ENCODE measurements around the gene DGKI. TPM values are rescaled to one million over a fixed set of nuclear protein-coding genes. Genes with fewer than 3 reads are reported as not detected.

Gene DGKI
- total RNA-seq, 1 experiment from 2014 or later, result 0.15 TPM

GRCh38 chr7:137804836-137805235 lies 41.9 kb downstream of the DGKI start:
- ChIA-PET POLR2A (no interaction called here), RAD21 (ENCODE audit: low non-redundant PET in 1 of 2, low total read pairs in 2 of 2, uncharacterized antibody in 2 of 2, unreplicated experiment in 2 of 2) (no interaction called here), CTCF (no interaction called here)
- Histone ChIP-seq H4K20me1 (ENCODE audit: insufficient read depth) (no peaks in the 10 kb centered on the region), H3K4me3 (replicated peaks in 1 of 2; ENCODE audit: low read depth in 1 of 2, low read length in 2 of 2) (no peak overlapping the region), H3K27me3 (ENCODE audit: insufficient read depth, low read length) (peaks cover 49% of the 10 kb centered on the region), H3K9ac (ENCODE audit: low read length) (no peak overlapping the region), H3K4me1 (ENCODE audit: control insufficient read depth in 1 of 2, insufficient read depth in 2 of 2, low read length in 2 of 2) (no peaks in the 10 kb centered on the region), H3K36me3 (ENCODE audit: control insufficient read depth in 1 of 2, insufficient read depth in 2 of 2, low read length in 2 of 2) (no peaks in the 10 kb centered on the region), H3K9me3 (ENCODE audit: control insufficient read depth in 1 of 2, insufficient read depth in 1 of 2, low read depth in 1 of 2, low read length in 2 of 2) (no peaks in the 10 kb centered on the region), H3K79me2 (ENCODE audit: insufficient read depth, low read length) (no peaks in the 10 kb centered on the region), H3K4me2 (ENCODE audit: low read length) (no peak overlapping the region), H3K27ac (ENCODE audit: low read depth, low read length) (no peak overlapping the region), H2AFZ (ENCODE audit: low read depth, low read length, poor library complexity, severe bottlenecking) (no peak overlapping the region), H3K9me2 (ENCODE audit: insufficient read depth) (no peaks in the 10 kb centered on the region)
- ATAC-seq (no peak), DNase-seq (ENCODE audit: low read depth, low spot score) (no peak)
- no TSS peak for BruUV-seq (replicated peaks)
- intact Hi-C loops (cut with micrococcal nuclease), result no loop called here
- no peak for TF ChIP-seq TCF7L2 (IDR thresholded peaks at IDR 0.05; ENCODE audit: borderline replicate concordance, extremely low read depth, insufficient read depth, insufficient read length)
- TF ChIP-seq MAX (IDR thresholded peaks at IDR 0.05), result no peak
- no peak for TF ChIP-seq ELF1 (IDR thresholded peaks at IDR 0.05; ENCODE audit: borderline replicate concordance, low read depth)
- no peak for TF ChIP-seq CEBPB (IDR thresholded peaks at IDR 0.05; ENCODE audit: low read depth)
- TF ChIP-seq EZH2phosphoT487 (IDR thresholded peaks at IDR 0.05; ENCODE audit: borderline replicate concordance), result no peak
- TF ChIP-seq ATF3 (IDR thresholded peaks at IDR 0.05), result no peak

GRCh38 chr7:137801491-137801890 lies 45.3 kb downstream of the DGKI start:
- Histone ChIP-seq H3K9me2 (ENCODE audit: insufficient read depth) (no peaks in the 10 kb centered on the region), H3K9ac (ENCODE audit: low read length) (no peak overlapping the region), H3K4me3 (replicated peaks in 1 of 2; ENCODE audit: low read depth in 1 of 2, low read length in 2 of 2) (no peak overlapping the region), H3K4me2 (ENCODE audit: low read length) (no peak overlapping the region), H3K79me2 (ENCODE audit: insufficient read depth, low read length) (no peaks in the 10 kb centered on the region), H3K27ac (ENCODE audit: low read depth, low read length) (no peak overlapping the region), H3K4me1 (ENCODE audit: control insufficient read depth in 1 of 2, insufficient read depth in 2 of 2, low read length in 2 of 2) (no peaks in the 10 kb centered on the region), H3K9me3 (ENCODE audit: control insufficient read depth in 1 of 2, insufficient read depth in 1 of 2, low read depth in 1 of 2, low read length in 2 of 2) (no peaks in the 10 kb centered on the region), H3K36me3 (ENCODE audit: control insufficient read depth in 1 of 2, insufficient read depth in 2 of 2, low read length in 2 of 2) (no peaks in the 10 kb centered on the region), H2AFZ (ENCODE audit: low read depth, low read length, poor library complexity, severe bottlenecking) (no peak overlapping the region), H4K20me1 (ENCODE audit: insufficient read depth) (no peaks in the 10 kb centered on the region), H3K27me3 (ENCODE audit: insufficient read depth, low read length) (peaks cover 32% of the 10 kb centered on the region)
- ATAC-seq, result no peak
- ChIA-PET RAD21 (ENCODE audit: low non-redundant PET in 1 of 2, low total read pairs in 2 of 2, uncharacterized antibody in 2 of 2, unreplicated experiment in 2 of 2) (interaction anchor here in 1 of 2 experiments (0.6 kb wide), 1 partner anchor 85 kb away, joined by 3 read pairs; no protein-coding TSS in a partner anchor), POLR2A (no interaction called here), CTCF (no interaction called here)
- TF ChIP-seq SRF (IDR thresholded peaks at IDR 0.05; ENCODE audit: low read depth) (no peak), POLR2AphosphoS5 (IDR thresholded peaks at IDR 0.05; ENCODE audit: low read depth, low read length) (no peak)
- intact Hi-C loops (cut with micrococcal nuclease), result no loop called here
- BruUV-seq (replicated peaks), result no TSS peak
- no peak for DNase-seq (ENCODE audit: low read depth, low spot score)

Measured in HCT116 (cell line).